Breast epithelium (tissue), 4 donors: Measurements from ENCODE around the gene DLEC1. TPM values are rescaled to one million over a fixed set of nuclear protein-coding genes. Genes with fewer than 3 reads are reported as not detected.

Source experiments
- DNase-seq, 2 donors: peaks; one replicate each; pipeline ENCODE4 v3.0.0-alpha.2; 2019; ENCODE audit warnings: low spot score in 2 of 2
- H3K27ac ChIP-seq, 2 donors: fragments of 200-600 bp; sonication (generic) in 1 of 2; one replicate each; pipeline ENCODE4 v1.5.1; 2016 to 2019; ENCODE audit warnings: mild to moderate bottlenecking in 1 of 2
- H3K27me3 ChIP-seq, 2 donors: fragments of 200-600 bp; sonication (generic) in 1 of 2; one replicate each; pipeline versions ENCODE4 v1.5.1 to v1.6.0; 2017 to 2019; ENCODE audit warnings: control low read depth in 1 of 2, mild to moderate bottlenecking in 1 of 2
- H3K36me3 ChIP-seq: fragments of 200-600 bp; one replicate; pipeline ENCODE4 v1.5.1; 2019
- H3K4me1 ChIP-seq, 2 donors: fragments of 200-600 bp; sonication (generic); one replicate each; pipeline ENCODE4 v1.5.1; 2016 to 2019; ENCODE audit warnings: control low read depth in 1 of 2
- H3K4me3 ChIP-seq, 3 donors: fragments of 200-600 bp; sonication (generic); 1 replicate in 2 of 3; 2 replicates in 1 of 3; pipeline ENCODE4 v1.5.1; 2016 to 2019; ENCODE audit warnings: mild to moderate bottlenecking in 3 of 3, moderate library complexity in 2 of 3
- H3K9me3 ChIP-seq, 2 donors: fragments of 200-600 bp; sonication (generic) in 1 of 2; one replicate each; pipeline ENCODE4 v1.5.1; 2016 to 2019; ENCODE audit warnings: control low read depth in 1 of 2
- POLR2A ChIP-seq: fragments of 450-650 bp; IDR thresholded peaks from one replicate; pipeline ENCODE4 v1.6.1; 2016; ENCODE audit warnings: antibody characterized with exemption, mild to moderate bottlenecking, moderate library complexity
- POLR2AphosphoS5 ChIP-seq, 3 donors: sonication (generic); formaldehyde crosslinking; IDR thresholded peaks; one replicate each; pipeline ENCODE4 v1.6.1; 2017; ENCODE audit warnings: antibody characterized with exemption in 3 of 3
- intact Hi-C: fragments of 100-400 bp; cut with DNase I; formaldehyde crosslinking; loops from one replicate; pipeline ENCODE4 v1.15.1; 2023; ENCODE audit warnings: low total_unique reads
- total RNA-seq, 3 donors: library from RNA; depleted of rRNA; stranded (reverse); fragments of >200 nt; gene quantifications; one replicate each; pipeline ENCODE4 v1.1.0, GENCODE V29; 2016
- TF ChIP-seq, protein P1 (sequence below), 3 donors: fragments of 450-650 bp; IDR thresholded peaks; one replicate each; pipeline ENCODE4 v1.5.1; 2016 to 2017; ENCODE audit warnings: antibody characterized with exemption in 3 of 3, mild to moderate bottlenecking in 3 of 3, moderate library complexity in 3 of 3

Gene DLEC1
- total RNA-seq, 3 donors from 2014 or later, result 0.98 to 2.0 (median 1.1) TPM

DNA sequence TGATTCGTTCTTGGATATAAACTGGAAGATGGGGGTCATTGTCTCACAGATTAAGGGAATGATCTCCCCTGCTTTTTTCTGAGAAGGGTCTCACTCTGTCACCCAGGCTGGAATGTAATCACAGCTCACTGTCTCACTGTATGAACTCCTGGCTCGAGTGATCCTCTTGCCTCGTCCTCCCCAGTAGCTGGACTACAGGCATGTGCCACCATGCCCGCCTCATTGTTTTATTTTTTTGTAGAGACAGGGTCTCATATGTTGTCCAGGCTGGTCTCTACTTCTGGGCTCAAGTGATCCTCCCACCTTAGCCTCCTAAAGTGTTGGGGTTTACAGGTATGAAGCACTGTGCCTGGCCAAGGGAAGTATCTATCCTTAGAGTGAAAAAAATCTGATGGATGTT, 131.7 kb downstream of the DLEC1 start:
- DNase-seq, result no peak
- no peak overlapping the region for H3K27ac ChIP-seq
- H3K4me1 ChIP-seq, result peaks cover 0 to 4% of the 10 kb centered on the region in 2 donors
- no peaks in the 10 kb centered on the region for H3K36me3 ChIP-seq
- no peak overlapping the region for H3K4me3 ChIP-seq
- H3K27me3 ChIP-seq, result no peaks in the 10 kb centered on the region
- no peak for TF ChIP-seq POLR2A
- TF ChIP-seq POLR2AphosphoS5 (IDR thresholded peaks at IDR 0.05), result no peak
- TF ChIP-seq, protein P1, sequence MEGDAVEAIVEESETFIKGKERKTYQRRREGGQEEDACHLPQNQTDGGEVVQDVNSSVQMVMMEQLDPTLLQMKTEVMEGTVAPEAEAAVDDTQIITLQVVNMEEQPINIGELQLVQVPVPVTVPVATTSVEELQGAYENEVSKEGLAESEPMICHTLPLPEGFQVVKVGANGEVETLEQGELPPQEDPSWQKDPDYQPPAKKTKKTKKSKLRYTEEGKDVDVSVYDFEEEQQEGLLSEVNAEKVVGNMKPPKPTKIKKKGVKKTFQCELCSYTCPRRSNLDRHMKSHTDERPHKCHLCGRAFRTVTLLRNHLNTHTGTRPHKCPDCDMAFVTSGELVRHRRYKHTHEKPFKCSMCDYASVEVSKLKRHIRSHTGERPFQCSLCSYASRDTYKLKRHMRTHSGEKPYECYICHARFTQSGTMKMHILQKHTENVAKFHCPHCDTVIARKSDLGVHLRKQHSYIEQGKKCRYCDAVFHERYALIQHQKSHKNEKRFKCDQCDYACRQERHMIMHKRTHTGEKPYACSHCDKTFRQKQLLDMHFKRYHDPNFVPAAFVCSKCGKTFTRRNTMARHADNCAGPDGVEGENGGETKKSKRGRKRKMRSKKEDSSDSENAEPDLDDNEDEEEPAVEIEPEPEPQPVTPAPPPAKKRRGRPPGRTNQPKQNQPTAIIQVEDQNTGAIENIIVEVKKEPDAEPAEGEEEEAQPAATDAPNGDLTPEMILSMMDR (IDR thresholded peaks at IDR 0.05), result no peak
- H3K9me3 ChIP-seq, result no peaks in the 10 kb centered on the region
- intact Hi-C loops, result loop anchor here (10.0 kb wide), 1 partner anchor 64 kb away; no protein-coding TSS in a partner anchor

DNA sequence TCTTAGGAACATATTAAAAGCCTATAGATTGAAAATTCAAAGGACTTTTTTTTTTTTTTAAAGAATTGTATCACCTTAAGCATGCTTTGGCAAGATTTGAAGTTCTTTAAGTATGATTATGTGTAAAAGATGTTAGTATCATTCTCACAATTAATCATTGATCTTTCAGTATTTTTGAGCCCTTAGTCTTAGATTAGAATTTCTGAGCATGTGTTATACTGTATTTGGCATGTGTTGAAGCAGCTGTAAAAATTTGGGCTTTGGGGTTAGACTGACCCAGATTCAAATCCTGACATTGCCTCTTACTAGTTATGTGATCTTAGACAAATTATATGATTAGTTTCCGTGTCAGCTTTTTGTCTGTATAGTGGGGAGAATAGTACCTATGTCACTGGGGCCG, 132.6 kb downstream of the DLEC1 start:
- intact Hi-C loops, result loop anchor here (10.0 kb wide), 1 partner anchor 63 kb away; no protein-coding TSS in a partner anchor
- no peak overlapping the region for H3K27ac ChIP-seq
- DNase-seq, result no peak
- H3K9me3 ChIP-seq, result no peaks in the 10 kb centered on the region
- H3K36me3 ChIP-seq, result no peaks in the 10 kb centered on the region
- TF ChIP-seq POLR2AphosphoS5 (IDR thresholded peaks at IDR 0.05) (no peak), POLR2A (no peak)
- TF ChIP-seq, protein P1 (IDR thresholded peaks at IDR 0.05), result no peak
- no peak overlapping the region for H3K4me3 ChIP-seq
- peaks cover 0 to 4% of the 10 kb centered on the region in 2 donors for H3K4me1 ChIP-seq
- H3K27me3 ChIP-seq, result no peaks in the 10 kb centered on the region

Other genes with a start within 250 kb of the DLEC1 start
- 10 to 100 TPM; 40.0 to 80.8 (median 63.1) TPM for gene CTDSPL, start 177.3 kb upstream of the DLEC1 start, total RNA-seq
- gene VILL, start 48.4 kb upstream of the DLEC1 start, total RNA-seq, result 10 to 100 TPM; 11.0 to 17.4 (median 15.4) TPM
- gene PLCD1, start 9.6 kb upstream of the DLEC1 start, total RNA-seq, result 10 to 100 TPM; 17.0 to 36.2 (median 23.4) TPM
- 10 to 100 TPM; 69.2 to 87.5 (median 83.9) TPM for gene ACAA1, start 97.9 kb downstream of the DLEC1 start, total RNA-seq
- gene MYD88, start 99.5 kb downstream of the DLEC1 start, total RNA-seq, result 10 to 100 TPM; 33.4 to 36.0 (median 35.3) TPM
- gene OXSR1, start 126.3 kb downstream of the DLEC1 start, total RNA-seq, result 10 to 100 TPM; 29.0 to 41.6 (median 33.1) TPM
- gene SLC22A13, start 226.6 kb downstream of the DLEC1 start, total RNA-seq, result under 1 TPM in 2 of 3 donors, not detected in 1; 0.48 to 0.59 TPM
- gene SLC22A14, start 243.1 kb downstream of the DLEC1 start, total RNA-seq, result under 1 TPM in 1 of 3 donors, not detected in 2; 0.29 TPM